AG04449 (cell line): ENCODE data around the gene ZNRF1.

Source experiments
- CTCF ChIA-PET: fragments of 350-600 bp; formaldehyde crosslinking; extraction: SDS; loops from one replicate; lab custom pipeline; 2021; ENCODE audit warnings: antibody characterized with exemption; lab: Yijun Ruan, JAX
- POLR2A ChIA-PET: fragments of 400-600, 350-600 bp; formaldehyde crosslinking; extraction: SDS; loops from one replicate; lab custom pipeline; 2020; ENCODE audit warnings: antibody characterized with exemption, inconsistent platforms; lab: Yijun Ruan, JAX
- DNase-seq: peaks from one replicate; pipeline ENCODE4 v3.0.0-alpha.2; 2010; ENCODE audit warnings: low read depth, low spot score
- H3K4me3 ChIP-seq: 2 replicates; pipeline ENCODE4 v1.5.1; 2011; ENCODE audit warnings: low read depth, mild to moderate bottlenecking, control low read depth, low read length
- CTCF ChIP-seq: IDR thresholded peaks from one replicate; pipeline ENCODE4 v1.5.1; 2011; ENCODE audit warnings: mild to moderate bottlenecking, moderate library complexity, low read length, control low read depth, inconsistent platforms; ENCODE audit not compliant: insufficient read depth; ENCODE audit errors: missing control alignments

ZNRF1 gene

GRCh38 chr16:75064403-75065148, 65.8 kb downstream of the ZNRF1 start:
- no peak overlapping the region for H3K4me3 ChIP-seq
- ChIA-PET POLR2A (no interaction called here), CTCF (no interaction called here)
- TF ChIP-seq CTCF: no peak
- DNase-seq: no peak

GRCh38 chr16:75065149-75065505, 66.3 kb downstream of the ZNRF1 start:
- H3K4me3 ChIP-seq: no peak overlapping the region
- ChIA-PET POLR2A (no interaction called here), CTCF (no interaction called here)
- TF ChIP-seq CTCF: no peak
- DNase-seq: no peak

DNA sequence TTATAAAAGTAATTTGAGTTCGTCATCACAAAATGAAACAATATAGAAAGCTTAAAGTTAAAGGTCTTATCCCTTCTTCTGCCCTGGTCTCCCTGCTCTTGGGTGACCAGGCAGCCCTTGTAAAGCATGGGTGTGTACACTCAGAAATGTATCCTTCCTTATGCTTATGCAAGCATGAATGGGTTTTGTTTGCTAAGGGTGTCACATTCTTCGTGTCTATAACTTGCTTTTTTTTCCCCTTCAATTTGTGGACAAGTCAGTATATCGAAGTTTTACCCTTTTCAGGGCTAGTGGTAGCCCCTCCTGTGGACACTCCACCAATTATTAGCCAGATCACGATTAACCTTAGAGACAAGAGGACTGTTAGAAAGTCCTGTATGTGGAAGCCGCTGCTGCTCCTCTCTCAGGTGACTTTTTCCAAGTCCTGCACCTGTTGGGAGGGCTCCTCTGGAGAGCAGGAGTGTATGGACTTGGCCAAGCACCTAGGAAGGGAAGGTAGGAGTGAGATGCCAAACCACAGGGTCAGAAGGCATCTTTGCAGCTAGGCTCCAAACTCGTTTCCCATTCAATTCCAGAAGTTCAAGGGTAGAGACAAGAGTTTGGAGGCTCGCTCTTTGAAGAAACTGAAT, 66.8 kb downstream of the ZNRF1 start:
- H3K4me3 ChIP-seq: no peak overlapping the region

GRCh38 chr16:75066861-75067447, 68.1 kb downstream of the ZNRF1 start:
- no peak for TF ChIP-seq CTCF
- ChIA-PET POLR2A (no interaction called here), CTCF (no interaction called here)

More for the DNA sequence above, 66.8 kb downstream of the ZNRF1 start:
- CTCF ChIA-PET: no interaction called here
- no peak for TF ChIP-seq CTCF
- POLR2A ChIA-PET: no interaction called here
- DNase-seq: no peak

DNA sequence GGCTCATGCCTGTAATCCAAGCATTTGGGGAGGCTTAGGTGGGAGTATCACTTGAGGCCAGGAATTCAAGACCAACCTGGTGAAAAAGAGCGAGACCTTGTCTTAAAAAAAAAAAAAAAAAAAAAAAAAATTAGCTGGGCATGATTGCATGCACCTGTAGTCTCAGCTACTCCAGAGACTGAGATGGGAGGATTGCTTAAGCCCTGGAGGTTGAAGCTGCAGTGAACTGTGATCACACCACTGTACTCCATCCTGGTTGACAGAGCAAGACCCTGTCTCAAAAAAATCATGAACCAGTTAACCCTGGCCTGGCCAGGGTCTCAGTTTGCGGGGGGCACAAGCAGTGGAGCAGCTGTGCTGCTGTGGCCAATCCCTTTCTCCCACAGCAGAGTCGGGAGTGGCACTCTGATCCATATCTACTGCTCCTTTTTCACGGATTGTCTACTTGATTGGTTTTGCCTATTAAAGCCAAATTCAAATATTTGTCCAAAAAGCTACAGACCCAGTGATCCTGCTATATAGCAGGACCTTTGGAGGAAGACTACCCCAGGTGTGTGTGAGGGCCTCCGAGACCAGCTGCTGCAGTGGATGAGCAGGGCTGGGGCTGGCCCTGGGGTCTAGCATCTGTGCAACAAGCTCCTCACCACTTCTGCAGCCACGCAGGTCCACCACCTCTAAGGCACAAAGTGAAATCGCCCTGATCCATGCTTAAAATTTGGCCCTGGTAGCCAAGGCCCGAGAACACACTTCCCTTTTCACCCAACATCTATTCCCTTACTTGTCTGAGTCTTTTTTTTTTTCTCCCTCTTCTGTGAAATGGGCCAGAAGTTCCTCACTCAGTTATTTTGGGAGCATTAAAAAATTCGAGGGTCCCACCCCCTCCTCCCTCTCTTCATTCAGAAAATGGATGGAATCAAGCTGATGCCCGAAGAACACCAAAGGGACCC, 69.5 kb downstream of the ZNRF1 start:
- TF ChIP-seq CTCF: no peak
- CTCF ChIA-PET: interaction anchor here (1.0 kb wide), 1 partner anchor 15 kb away, joined by 3 read pairs; no protein-coding TSS in a partner anchor
- POLR2A ChIA-PET: interaction anchor here (0.6 kb wide), 1 partner anchor 77 kb away, joined by 5 read pairs; no protein-coding TSS in a partner anchor
- no peak overlapping the region for H3K4me3 ChIP-seq
- DNase-seq: no peak

More at GRCh38 chr16:75066861-75067447, 68.1 kb downstream of the ZNRF1 start:
- H3K4me3 ChIP-seq: no peak overlapping the region
- no peak for DNase-seq
